ENCODE data around the gene MACROH2A1. TPM values are rescaled to one million over a fixed set of nuclear protein-coding genes. Genes with fewer than 3 reads are reported as not detected.

The MACROH2A1 gene
- total and polyA plus RNA-seq, 2 experiments from 2014 or later = 64.9 to 81.6 TPM

- no peak for TF ChIP-seq ZNF462 (CRISPR knock-in tag; IDR thresholded peaks at IDR 0.05)
- no peak for TF ChIP-seq EZH2phosphoT487 (IDR thresholded peaks at IDR 0.05; ENCODE audit: unreplicated experiment)
- TF ChIP-seq JUNB (IDR thresholded peaks at IDR 0.05; ENCODE audit: unreplicated experiment) = no peak
- no peak for TF ChIP-seq POLR2AphosphoS5 (IDR thresholded peaks at IDR 0.05; ENCODE audit: low read depth)
- TF ChIP-seq NANOG (IDR thresholded peaks at IDR 0.05; ENCODE audit: borderline replicate concordance) = no peak
- TF ChIP-seq EZH2 (IDR thresholded peaks at IDR 0.05; ENCODE audit: low read depth, unreplicated experiment) = no peak
- TF ChIP-seq REST (IDR thresholded peaks at IDR 0.05; ENCODE audit: unreplicated experiment) = no peak
- TF ChIP-seq ZNF114 (CRISPR knock-in tag; IDR thresholded peaks at IDR 0.05) = no peak
- TF ChIP-seq CREB1 (CRISPR knock-in tag; IDR thresholded peaks at IDR 0.05; ENCODE audit: low read depth) = no peak
These were observed 38.9 kb upstream of the MACROH2A1 start (continued) for GRCh38 chr5:135437796-135438560.

Measured in GM23338 (cell line).